Epithelial cell of esophagus (primary cell): ENCODE measurements around the gene GNPAT.

Experiments used
- DNase-seq: peaks from one replicate; pipeline ENCODE4 v3.0.0; 2010; ENCODE audit warnings: low read depth
- H3K4me3 ChIP-seq: 2 replicates; pipeline ENCODE4 v1.5.1; 2011; ENCODE audit warnings: mild to moderate bottlenecking, low read length, control low read depth
- CTCF ChIP-seq: IDR thresholded peaks from 2 replicates; pipeline ENCODE4 v1.5.1; 2011; ENCODE audit warnings: low read depth, mild to moderate bottlenecking, low read length, control low read depth, inconsistent platforms; ENCODE audit not compliant: insufficient read depth; ENCODE audit errors: missing control alignments

GNPAT gene

GRCh38 chr1:231196728-231197127 lies 44.3 kb upstream of the GNPAT start:
- TF ChIP-seq CTCF: no peak
- no peak overlapping the region for H3K4me3 ChIP-seq
- DNase-seq: no peak

GRCh38 chr1:231199868-231200267 lies 41.1 kb upstream of the GNPAT start:
- TF ChIP-seq CTCF: no peak
- no peak for DNase-seq
- no peak overlapping the region for H3K4me3 ChIP-seq

DNA sequence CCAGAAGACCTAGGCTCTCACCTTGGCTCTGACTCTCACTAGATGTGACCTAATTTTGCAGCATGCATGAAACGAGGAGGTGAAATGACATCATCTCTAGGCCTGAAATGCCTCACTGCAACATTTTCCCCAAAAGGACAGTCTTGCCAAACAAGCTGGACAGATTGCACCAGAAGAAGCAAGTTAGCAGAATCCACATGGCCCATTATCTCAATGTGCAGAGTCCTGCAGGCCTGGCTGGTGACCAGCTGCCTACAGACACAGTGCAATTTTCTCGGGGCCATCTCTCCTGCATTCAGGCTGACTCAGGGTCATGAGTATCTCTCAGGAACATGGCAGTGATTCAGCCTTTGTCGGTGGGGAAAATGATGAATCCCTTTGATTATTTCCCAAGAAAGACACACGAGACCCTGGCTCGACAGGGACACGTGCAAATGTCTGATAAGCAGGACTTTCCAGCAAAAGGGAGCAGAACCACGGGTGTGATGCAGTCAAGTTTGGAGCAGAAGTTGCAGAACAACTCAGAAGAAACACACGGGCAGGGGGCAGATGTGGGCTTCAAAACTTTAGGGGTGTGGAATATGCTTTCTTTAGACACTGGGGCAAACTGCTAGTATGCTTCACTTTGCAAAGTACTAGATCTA lies 40.5 kb upstream of the GNPAT start:
- DNase-seq: peak; percentile 15
- no peak for TF ChIP-seq CTCF

GRCh38 chr1:231201375-231201978 lies 39.5 kb upstream of the GNPAT start:
- no peak overlapping the region for H3K4me3 ChIP-seq
- no peak for DNase-seq
- no peak for TF ChIP-seq CTCF

More for the DNA sequence above, 40.5 kb upstream of the GNPAT start:
- H3K4me3 ChIP-seq: no peak overlapping the region

DNA sequence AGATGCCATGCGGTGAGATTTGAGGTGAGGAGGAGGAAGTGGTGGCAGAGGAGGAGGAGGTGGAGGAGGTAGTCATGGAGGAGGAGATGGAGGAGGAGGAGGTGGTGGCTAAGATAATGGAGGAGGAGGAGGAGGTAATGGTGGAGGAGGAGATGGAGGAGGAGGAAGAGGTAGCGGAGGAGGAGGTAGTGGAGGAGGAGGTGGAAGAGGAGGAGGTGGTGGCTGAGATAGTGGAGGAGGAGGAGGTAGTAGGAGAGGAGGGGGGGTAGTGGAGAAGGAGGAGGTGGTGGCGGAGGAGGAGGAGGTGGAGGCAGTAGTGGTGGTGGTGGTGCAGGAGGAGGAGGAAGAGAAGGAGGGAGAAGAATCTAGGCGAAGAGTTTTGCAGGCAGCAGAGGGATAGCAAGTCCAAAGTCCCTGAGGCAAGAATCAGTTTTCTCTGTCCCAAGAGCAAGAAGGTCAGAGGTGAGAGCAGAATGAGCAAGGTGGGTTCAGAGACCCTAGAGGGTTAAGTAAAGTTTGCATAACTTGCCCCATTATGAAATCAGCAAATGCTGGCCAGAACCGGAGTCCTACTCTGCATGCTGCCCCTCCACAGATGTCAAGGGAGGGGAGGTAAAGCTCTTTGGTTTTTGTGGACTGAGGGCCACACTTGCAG lies 38.9 kb upstream of the GNPAT start:
- no peak overlapping the region for H3K4me3 ChIP-seq
- no peak for TF ChIP-seq CTCF
- DNase-seq: no peak

DNA sequence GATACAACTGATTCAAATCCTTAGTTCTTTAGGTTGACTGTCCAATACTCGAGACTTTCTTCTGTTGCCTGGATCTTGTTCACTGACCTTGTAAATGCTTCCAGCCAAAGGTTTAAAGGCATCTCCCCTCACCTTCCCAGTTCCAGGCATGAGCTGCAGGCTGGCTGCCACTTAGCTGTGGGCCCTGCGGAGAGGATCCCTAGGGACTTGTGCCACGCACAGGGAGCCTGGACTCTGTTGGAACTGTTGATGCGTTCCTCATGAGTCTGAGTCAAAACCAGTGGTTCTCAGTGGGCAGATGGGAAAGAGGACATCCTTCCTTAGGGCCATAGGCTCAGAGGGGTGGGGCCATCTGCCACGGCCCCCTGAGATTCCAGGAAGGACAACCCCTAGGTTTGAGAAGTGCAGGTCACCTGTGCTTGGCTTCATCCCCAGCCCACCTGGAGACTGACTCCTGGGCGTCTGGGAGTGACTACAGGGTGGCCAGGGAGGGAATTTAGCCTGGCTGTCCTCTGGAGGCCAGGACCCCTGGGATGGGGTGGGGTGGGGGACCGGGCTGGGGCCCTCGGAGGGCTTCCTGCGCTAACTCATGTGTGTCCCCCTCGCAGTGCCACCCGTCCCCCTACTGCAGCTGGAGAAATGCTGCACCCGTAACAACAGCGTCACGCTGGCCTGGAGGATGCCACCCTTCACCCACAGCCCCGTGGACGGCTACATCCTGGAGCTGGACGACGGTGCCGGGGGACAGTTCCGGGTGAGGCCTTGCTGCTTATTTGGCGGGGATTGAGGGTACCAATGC lies 37.6 kb upstream of the GNPAT start:
- no peak for TF ChIP-seq CTCF
- DNase-seq: no peak
- no peak overlapping the region for H3K4me3 ChIP-seq
